ENCODE results near the gene HAAO. TPM values are rescaled to one million over a fixed set of nuclear protein-coding genes. Genes with fewer than 3 reads are reported as not detected.
A peak's percentile ranks its signal among the peaks of the same experiment; 100 is the strongest.

HAAO gene
- 1.9 TPM for polyA plus RNA-seq (2013, experiment 1 of 2)
- polyA plus RNA-seq (2013, experiment 2 of 2): 1.8 TPM

- H2AFZ ChIP-seq (ENCODE audit: low read depth, low read length): peak within 1 kb of the TSS; percentile 86
- peak within 1 kb of the TSS; percentile 67 for H2BK120ac ChIP-seq (ENCODE audit: low read depth, low read length)
- H3K9ac ChIP-seq (ENCODE audit: low read length): peak within 1 kb of the TSS; percentile 69
- H4K91ac ChIP-seq (ENCODE audit: low read length): peak within 1 kb of the TSS; percentile 67
- peaks cover 26 to 33% of the 10 kb centered on the region in 2 experiments for H3K27me3 ChIP-seq (ENCODE audit: control insufficient read depth in 1 of 2, insufficient read depth in 1 of 2, low read length in 2 of 2)
- DNase-seq: peak; percentile 52
- no peaks in the 10 kb centered on the region for H3K79me1 ChIP-seq (replicated peaks; ENCODE audit: low read length, poor library complexity, severe bottlenecking)
- H3K36me3 ChIP-seq (ENCODE audit: control insufficient read depth in 1 of 2, insufficient read depth in 2 of 2, low read depth in 1 of 2, low read length in 2 of 2): no peaks in the 10 kb centered on the region
- H3K9me3 ChIP-seq (ENCODE audit: control insufficient read depth, low read length): no peaks in the 10 kb centered on the region
- H3K14ac ChIP-seq (ENCODE audit: low read length in 2 of 2): peak within 1 kb of the TSS in 1 of 2 experiments; percentile 66
- peak within 1 kb of the TSS; percentile 88 for H2BK15ac ChIP-seq (ENCODE audit: low read depth, poor library complexity, severe bottlenecking)
- 3% methylated on average over 69 of the region's 75 CpGs for WGBS
- no peak within 1 kb of the TSS for H2BK5ac ChIP-seq (ENCODE audit: low read depth, low read length, poor library complexity, severe bottlenecking)
- H3K4ac ChIP-seq (ENCODE audit: low read depth in 1 of 2, low read length in 2 of 2): peak within 1 kb of the TSS; percentile 64 to 77
- H3K27ac ChIP-seq (ENCODE audit: low read length, poor library complexity, severe bottlenecking): no peak within 1 kb of the TSS
- peak within 1 kb of the TSS in 1 of 2 experiments; percentile 43 for H2BK12ac ChIP-seq (ENCODE audit: low read length in 2 of 2)
- H3K18ac ChIP-seq (ENCODE audit: low read depth in 1 of 2, low read length in 2 of 2): peak within 1 kb of the TSS; percentile 66 to 70
- peak within 1 kb of the TSS; percentile 81 for H4K8ac ChIP-seq (ENCODE audit: low read length)
- H3K4me1 ChIP-seq (ENCODE audit: control insufficient read depth, insufficient read depth, low read depth, low read length): peaks cover 13% of the 10 kb centered on the region
- peak within 1 kb of the TSS; percentile 42 for H3K23ac ChIP-seq (ENCODE audit: low read length in 2 of 2)
- peak within 1 kb of the TSS; percentile 96 for H3K4me2 ChIP-seq (ENCODE audit: low read length, poor library complexity, severe bottlenecking)
- H2AK5ac ChIP-seq (ENCODE audit: low read length, severe bottlenecking): no peak within 1 kb of the TSS
- peak within 1 kb of the TSS; percentile 50 to 68 for H3K4me3 ChIP-seq (ENCODE audit: insufficient read depth in 1 of 2, low read depth in 1 of 2, low read length in 2 of 2)
Observed at GRCh38 chr2:42792583-42793333, at the start of gene HAAO. TSS of gene HAAO (minus strand) at chr2:42792583. CDS start at chr2:42792536, 47 bp downstream.

GRCh38 chr2:42841344-42841743 is 49.0 kb upstream of the HAAO start:
- peaks cover 7% of the 10 kb centered on the region for H3K4me1 ChIP-seq (ENCODE audit: control insufficient read depth, insufficient read depth, low read depth, low read length)
- no peaks in the 10 kb centered on the region for H3K27me3 ChIP-seq (ENCODE audit: control insufficient read depth in 1 of 2, insufficient read depth in 1 of 2, low read length in 2 of 2)
- peak overlapping the region; percentile 77 for H4K91ac ChIP-seq (ENCODE audit: low read length)
- 100% methylated on average over 2 of the region's 5 CpGs for WGBS
- H2BK15ac ChIP-seq (ENCODE audit: low read depth, poor library complexity, severe bottlenecking): no peak overlapping the region
- peak overlapping the region; percentile 7 for H4K8ac ChIP-seq (ENCODE audit: low read length)
- H2BK120ac ChIP-seq (ENCODE audit: low read depth, low read length): peak overlapping the region; percentile 15
- H2AK5ac ChIP-seq (ENCODE audit: low read length, severe bottlenecking): no peak overlapping the region
- H3K4ac ChIP-seq (ENCODE audit: low read depth in 1 of 2, low read length in 2 of 2): peak overlapping the region in 1 of 2 experiments; percentile 78
- H3K18ac ChIP-seq (ENCODE audit: low read depth in 1 of 2, low read length in 2 of 2): peak overlapping the region; percentile 58 to 83
- no peak for DNase-seq
- no peak overlapping the region for H3K23ac ChIP-seq (ENCODE audit: low read length in 2 of 2)
- no peaks in the 10 kb centered on the region for H3K36me3 ChIP-seq (ENCODE audit: control insufficient read depth in 1 of 2, insufficient read depth in 2 of 2, low read depth in 1 of 2, low read length in 2 of 2)
- no peaks in the 10 kb centered on the region for H3K9me3 ChIP-seq (ENCODE audit: control insufficient read depth, low read length)
- no peaks in the 10 kb centered on the region for H3K79me1 ChIP-seq (replicated peaks; ENCODE audit: low read length, poor library complexity, severe bottlenecking)
- H3K14ac ChIP-seq (ENCODE audit: low read length in 2 of 2): peak overlapping the region in 1 of 2 experiments; percentile 64
- H2AFZ ChIP-seq (ENCODE audit: low read depth, low read length): no peak overlapping the region
- peak overlapping the region in 1 of 2 experiments; percentile 96 for H2BK12ac ChIP-seq (ENCODE audit: low read length in 2 of 2)
- no peak overlapping the region for H3K27ac ChIP-seq (ENCODE audit: low read length, poor library complexity, severe bottlenecking)
- H3K4me2 ChIP-seq (ENCODE audit: low read length, poor library complexity, severe bottlenecking): no peak overlapping the region
- no peak overlapping the region for H3K4me3 ChIP-seq (ENCODE audit: insufficient read depth in 1 of 2, low read depth in 1 of 2, low read length in 2 of 2)
- no peak overlapping the region for H3K9ac ChIP-seq (ENCODE audit: low read length)
- H2BK5ac ChIP-seq (ENCODE audit: low read depth, low read length, poor library complexity, severe bottlenecking): no peak overlapping the region

- Histone ChIP-seq H3K4me1 (ENCODE audit: control insufficient read depth, insufficient read depth, low read depth, low read length) (peaks cover 8% of the 10 kb centered on the region), H2BK15ac (ENCODE audit: low read depth, poor library complexity, severe bottlenecking) (peak overlapping the region; percentile 54), H2AFZ (ENCODE audit: low read depth, low read length) (no peak overlapping the region), H2BK12ac (ENCODE audit: low read length in 2 of 2) (peak overlapping the region in 1 of 2 experiments; percentile 33), H3K27ac (ENCODE audit: low read length, poor library complexity, severe bottlenecking) (no peak overlapping the region), H3K4ac (ENCODE audit: low read depth in 1 of 2, low read length in 2 of 2) (peak overlapping the region in 1 of 2 experiments; percentile 47), H3K14ac (ENCODE audit: low read length in 2 of 2) (no peak overlapping the region), H3K18ac (ENCODE audit: low read depth in 1 of 2, low read length in 2 of 2) (peak overlapping the region; percentile 28 to 71), H2BK120ac (ENCODE audit: low read depth, low read length) (no peak overlapping the region), H3K27me3 (ENCODE audit: control insufficient read depth in 1 of 2, insufficient read depth in 1 of 2, low read length in 2 of 2) (no peaks in the 10 kb centered on the region), H3K23ac (ENCODE audit: low read length in 2 of 2) (no peak overlapping the region), H3K36me3 (ENCODE audit: control insufficient read depth in 1 of 2, insufficient read depth in 2 of 2, low read depth in 1 of 2, low read length in 2 of 2) (no peaks in the 10 kb centered on the region), H3K79me1 (replicated peaks; ENCODE audit: low read length, poor library complexity, severe bottlenecking) (no peaks in the 10 kb centered on the region), H4K8ac (ENCODE audit: low read length) (peak overlapping the region; percentile 69), H2BK5ac (ENCODE audit: low read depth, low read length, poor library complexity, severe bottlenecking) (no peak overlapping the region), H3K4me2 (ENCODE audit: low read length, poor library complexity, severe bottlenecking) (no peak overlapping the region), H3K4me3 (ENCODE audit: insufficient read depth in 1 of 2, low read depth in 1 of 2, low read length in 2 of 2) (no peak overlapping the region), H2AK5ac (ENCODE audit: low read length, severe bottlenecking) (no peak overlapping the region), H3K9me3 (ENCODE audit: control insufficient read depth, low read length) (no peaks in the 10 kb centered on the region), H4K91ac (ENCODE audit: low read length) (peak overlapping the region; percentile 73), H3K9ac (ENCODE audit: low read length) (no peak overlapping the region)
- DNase-seq: no peak
- WGBS: 89% methylated on average over 6 of the region's 6 CpGs
Observed at GRCh38 chr2:42840760-42841159, 48.4 kb upstream of the HAAO start.

GRCh38 chr2:42839809-42840501 is 47.6 kb upstream of the HAAO start:
- Histone ChIP-seq H3K27me3 (ENCODE audit: control insufficient read depth in 1 of 2, insufficient read depth in 1 of 2, low read length in 2 of 2) (no peaks in the 10 kb centered on the region), H3K27ac (ENCODE audit: low read length, poor library complexity, severe bottlenecking) (no peak overlapping the region), H3K4me2 (ENCODE audit: low read length, poor library complexity, severe bottlenecking) (no peak overlapping the region), H3K79me1 (replicated peaks; ENCODE audit: low read length, poor library complexity, severe bottlenecking) (no peaks in the 10 kb centered on the region), H4K8ac (ENCODE audit: low read length) (no peak overlapping the region), H2AK5ac (ENCODE audit: low read length, severe bottlenecking) (no peak overlapping the region), H4K91ac (ENCODE audit: low read length) (no peak overlapping the region), H2BK12ac (ENCODE audit: low read length in 2 of 2) (peak overlapping the region in 1 of 2 experiments; percentile 86), H2BK15ac (ENCODE audit: low read depth, poor library complexity, severe bottlenecking) (no peak overlapping the region), H3K18ac (ENCODE audit: low read depth in 1 of 2, low read length in 2 of 2) (peak overlapping the region; percentile 14 to 74), H3K36me3 (ENCODE audit: control insufficient read depth in 1 of 2, insufficient read depth in 2 of 2, low read depth in 1 of 2, low read length in 2 of 2) (no peaks in the 10 kb centered on the region), H3K9me3 (ENCODE audit: control insufficient read depth, low read length) (no peaks in the 10 kb centered on the region), H3K4ac (ENCODE audit: low read depth in 1 of 2, low read length in 2 of 2) (peak overlapping the region in 1 of 2 experiments; percentile 72), H2BK5ac (ENCODE audit: low read depth, low read length, poor library complexity, severe bottlenecking) (no peak overlapping the region), H3K14ac (ENCODE audit: low read length in 2 of 2) (peak overlapping the region in 1 of 2 experiments; percentile 82), H2BK120ac (ENCODE audit: low read depth, low read length) (no peak overlapping the region), H3K23ac (ENCODE audit: low read length in 2 of 2) (no peak overlapping the region), H3K9ac (ENCODE audit: low read length) (no peak overlapping the region), H3K4me3 (ENCODE audit: insufficient read depth in 1 of 2, low read depth in 1 of 2, low read length in 2 of 2) (no peak overlapping the region), H3K4me1 (ENCODE audit: control insufficient read depth, insufficient read depth, low read depth, low read length) (peaks cover 9% of the 10 kb centered on the region), H2AFZ (ENCODE audit: low read depth, low read length) (no peak overlapping the region)
- 56% methylated on average over 4 of the region's 4 CpGs for WGBS
- DNase-seq: no peak
